Activated CD4-positive, alpha-beta T cell treated with anti-CD3 and anti-CD28 coated beads for 36 hours (primary cell): Measurements from ENCODE around the gene ETFBKMT. TPM values are rescaled to one million over a fixed set of nuclear protein-coding genes. Genes with fewer than 3 reads are reported as not detected.

Experiments used
- ATAC-seq: fragments of 200-7000 bp; cut with Tn5 transposase; one replicate; pipeline ENCODE4 v1.10.0; 2021; ENCODE audit warnings: mild to moderate bottlenecking, moderate library complexity
- CTCF ChIA-PET: fragments of 350-600 bp; sonication (Branson Sonifier 250); formaldehyde crosslinking; loops from one replicate; lab custom pipeline; 2021; ENCODE audit warnings: antibody characterized with exemption; lab: Charles Lee
- POLR2A ChIA-PET: fragments of 350-600 bp; sonication (Branson Sonifier 250); formaldehyde crosslinking; loops from one replicate; lab custom pipeline; 2021; ENCODE audit warnings: antibody characterized with exemption, inconsistent platforms; lab: Charles Lee
- DNase-seq: peaks from one replicate; pipeline ENCODE4 v3.0.0-alpha.2; 2020
- H3K27ac Mint-ChIP-seq: one replicate; pipeline ENCODE4 v1.8.0; 2021; ENCODE audit warnings: mixed read lengths
- H3K27me3 Mint-ChIP-seq: one replicate; pipeline ENCODE4 v1.8.0; 2021; ENCODE audit warnings: mixed read lengths
- H3K36me3 Mint-ChIP-seq: one replicate; pipeline ENCODE4 v1.8.0; 2021; ENCODE audit warnings: low read depth, mixed read lengths
- H3K4me1 Mint-ChIP-seq: one replicate; pipeline ENCODE4 v1.8.0; 2021; ENCODE audit warnings: mixed read lengths
- H3K4me3 Mint-ChIP-seq: one replicate; pipeline ENCODE4 v1.8.0; 2021; ENCODE audit warnings: mild to moderate bottlenecking, moderate library complexity, mixed read lengths
- H3K9me3 Mint-ChIP-seq: one replicate; pipeline ENCODE4 v1.8.0; 2021; ENCODE audit warnings: low read depth, mixed read lengths
- intact Hi-C, 2 experiments: fragments of 100-400 bp; cut with DNase I in 1 of 2; cut with micrococcal nuclease in 1 of 2; formaldehyde crosslinking; loops; one replicate each; pipeline versions ENCODE4 v1.14.2 to v1.15.1; 2022 to 2024; cut with DNase I, micrococcal nuclease
- total RNA-seq, 2 experiments: library from RNA; stranded (reverse); gene quantifications; one replicate each; pipeline ENCODE4 v1.2.3, GENCODE V29; 2021

Gene ETFBKMT
- total RNA-seq, 2 experiments from 2014 or later: 0.35 to 1.4 TPM

DNA sequence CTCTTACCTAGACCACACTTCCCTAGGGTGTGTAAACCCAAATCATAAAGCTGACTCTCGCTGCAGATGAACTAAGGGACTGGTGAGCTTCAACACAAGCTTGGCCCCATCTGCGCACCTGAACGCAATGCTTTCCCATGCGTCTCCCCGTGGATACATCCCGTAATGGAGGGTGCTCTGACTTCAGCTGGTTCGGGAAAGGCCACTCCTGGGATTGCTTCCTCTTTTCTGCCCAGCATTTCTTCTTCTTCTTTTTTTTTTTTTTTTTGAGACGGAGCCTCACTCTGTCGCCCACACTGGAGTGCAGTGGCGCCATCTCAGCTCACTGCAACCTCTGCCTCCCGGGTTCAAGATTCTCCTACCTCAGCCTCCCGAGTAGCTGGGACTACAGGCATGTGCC is 27.7 kb upstream of the ETFBKMT start:
- DNase-seq (no peak), ATAC-seq (no peak)
- Mint-ChIP-seq H3K4me3 (no peak overlapping the region), H3K9me3 (no peaks in the 10 kb centered on the region), H3K4me1 (peaks cover 5% of the 10 kb centered on the region), H3K36me3 (no peaks in the 10 kb centered on the region), H3K27ac (no peak overlapping the region), H3K27me3 (no peaks in the 10 kb centered on the region)
- intact Hi-C loops: loop anchor here in 1 of 2 experiments (10.0 kb wide), 1 partner anchor 517 kb away; no protein-coding TSS in a partner anchor
- ChIA-PET CTCF (interaction anchor here (0.6 to 0.7 kb wide), 2 partner anchors 152 to 180 kb away, joined by 3 read pairs; no protein-coding TSS in a partner anchor), POLR2A (no interaction called here)

DNA sequence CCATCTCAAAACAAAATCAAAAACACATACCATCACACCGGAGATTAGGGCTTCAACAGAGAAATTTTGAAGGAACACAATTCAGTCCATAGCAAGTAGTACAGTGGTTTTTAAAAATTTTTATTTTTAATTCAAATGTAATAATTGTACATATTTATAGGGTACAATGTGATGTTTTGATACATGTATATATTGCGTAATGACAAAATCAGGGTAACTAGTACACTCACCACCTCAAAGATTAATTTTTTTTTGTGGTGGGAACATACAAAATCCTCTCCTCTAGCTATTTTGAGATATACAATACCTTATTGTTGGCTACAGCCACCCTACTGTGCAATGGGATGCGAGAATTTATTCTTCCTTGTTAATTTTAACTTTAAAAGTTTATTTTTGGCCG is 26.0 kb upstream of the ETFBKMT start:
- Mint-ChIP-seq H3K36me3 (no peaks in the 10 kb centered on the region), H3K4me1 (peaks cover 5% of the 10 kb centered on the region), H3K4me3 (no peak overlapping the region), H3K9me3 (no peaks in the 10 kb centered on the region), H3K27me3 (no peaks in the 10 kb centered on the region), H3K27ac (no peak overlapping the region)
- ATAC-seq (no peak), DNase-seq (no peak)
- ChIA-PET CTCF (interaction anchor here (1.4 kb wide), 1 partner anchor 229 kb away, joined by 4 read pairs; no protein-coding TSS in a partner anchor), POLR2A (no interaction called here)
- intact Hi-C loops: loop anchor here in 1 of 2 experiments (10.0 kb wide), 1 partner anchor 519 kb away; no protein-coding TSS in a partner anchor

DNA sequence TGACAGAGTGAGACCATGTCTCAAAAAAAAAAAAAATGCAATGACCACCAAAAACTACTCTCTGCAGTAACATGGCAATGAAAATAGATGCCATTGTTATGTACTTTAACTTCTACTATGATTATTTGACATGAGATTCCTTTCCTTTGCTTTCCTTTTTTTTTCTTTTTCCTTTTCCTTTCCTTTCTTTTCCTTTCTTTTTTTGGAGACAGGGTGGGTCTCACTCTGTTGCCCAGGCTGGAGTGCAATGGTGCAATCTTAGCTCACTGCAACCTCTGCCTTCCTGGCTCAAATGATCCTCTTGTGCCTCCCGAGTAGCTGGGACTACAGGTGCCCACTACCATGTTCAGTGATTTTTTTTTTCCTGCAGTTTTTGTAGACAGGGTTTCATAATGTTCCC is 24.9 kb upstream of the ETFBKMT start:
- Mint-ChIP-seq H3K36me3 (no peaks in the 10 kb centered on the region), H3K27ac (no peak overlapping the region), H3K9me3 (no peaks in the 10 kb centered on the region), H3K27me3 (no peaks in the 10 kb centered on the region), H3K4me3 (no peak overlapping the region), H3K4me1 (peaks cover 5% of the 10 kb centered on the region)
- intact Hi-C loops: loop anchor here in 1 of 2 experiments (10.0 kb wide), 1 partner anchor 520 kb away; no protein-coding TSS in a partner anchor
- ChIA-PET CTCF (interaction anchor here (1.4 kb wide), 1 partner anchor 230 kb away, joined by 4 read pairs; no protein-coding TSS in a partner anchor), POLR2A (no interaction called here)
- ATAC-seq: no peak
- no peak for DNase-seq

DNA sequence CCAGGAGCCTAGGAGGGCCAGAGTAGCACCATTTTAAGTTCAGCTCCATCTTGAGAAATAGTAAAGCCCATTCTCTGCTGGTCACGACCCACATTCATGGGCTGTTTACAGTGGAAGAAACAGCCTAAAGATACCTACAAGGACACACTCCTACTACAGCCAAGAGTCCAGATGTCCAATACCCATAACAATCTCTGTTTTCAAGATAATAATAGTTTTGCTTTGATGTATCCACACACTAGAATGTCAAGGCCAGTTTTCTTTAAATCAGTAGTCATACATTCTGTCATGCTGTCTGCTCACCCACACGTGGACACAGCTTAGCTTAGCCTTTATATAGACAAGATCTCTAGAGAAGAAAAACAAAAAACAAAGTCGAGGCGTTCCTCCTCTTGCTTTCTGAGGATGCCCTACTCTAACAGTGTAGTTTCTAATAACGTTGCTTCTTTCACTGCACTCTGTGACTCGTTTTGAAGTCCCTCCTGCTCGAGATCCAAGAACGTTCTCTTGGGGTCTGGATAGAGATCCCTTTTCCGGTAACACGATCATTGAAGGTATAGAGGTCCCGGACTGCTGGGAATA is 17.9 kb upstream of the ETFBKMT start:
- CTCF ChIA-PET: interaction anchor here (1.6 kb wide), 1 partner anchor 11 kb away, joined by 6 read pairs; no protein-coding TSS in a partner anchor
- ATAC-seq: no peak
- no peak for DNase-seq
- POLR2A ChIA-PET: no interaction called here
- Mint-ChIP-seq H3K36me3 (no peaks in the 10 kb centered on the region), H3K4me3 (no peak overlapping the region), H3K4me1 (peaks cover 1% of the 10 kb centered on the region), H3K27me3 (no peaks in the 10 kb centered on the region), H3K9me3 (no peaks in the 10 kb centered on the region), H3K27ac (no peak overlapping the region)
- intact Hi-C loops: no loop called here

DNA sequence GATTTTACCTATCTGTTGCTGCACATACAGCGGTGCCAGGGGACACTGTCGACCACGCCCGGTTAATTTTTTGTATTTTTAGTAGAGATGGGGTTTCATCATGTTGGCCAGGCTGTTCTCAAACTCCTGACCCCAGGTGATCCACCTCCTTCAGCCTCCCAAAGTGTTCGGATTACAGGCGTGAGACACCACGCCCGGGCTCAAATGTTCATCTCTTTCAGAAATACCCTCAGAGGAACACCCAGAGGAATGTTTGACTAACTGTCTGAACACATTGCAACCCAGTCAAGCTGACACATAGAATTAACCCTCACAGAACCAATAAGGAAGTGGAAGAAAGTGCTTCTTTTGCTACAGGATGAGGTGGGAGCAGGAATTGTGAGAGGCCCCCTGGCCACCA is 15.0 kb upstream of the ETFBKMT start:
- H3K4me1 Mint-ChIP-seq: no peaks in the 10 kb centered on the region
- ChIA-PET CTCF (no interaction called here), POLR2A (no interaction called here)
- no peak overlapping the region for H3K4me3 Mint-ChIP-seq
- intact Hi-C loops: no loop called here
- H3K9me3 Mint-ChIP-seq: no peaks in the 10 kb centered on the region
- H3K36me3 Mint-ChIP-seq: no peaks in the 10 kb centered on the region
- H3K27me3 Mint-ChIP-seq: no peaks in the 10 kb centered on the region
- H3K27ac Mint-ChIP-seq: no peak overlapping the region
- DNase-seq: no peak
- ATAC-seq: no peak

DNA sequence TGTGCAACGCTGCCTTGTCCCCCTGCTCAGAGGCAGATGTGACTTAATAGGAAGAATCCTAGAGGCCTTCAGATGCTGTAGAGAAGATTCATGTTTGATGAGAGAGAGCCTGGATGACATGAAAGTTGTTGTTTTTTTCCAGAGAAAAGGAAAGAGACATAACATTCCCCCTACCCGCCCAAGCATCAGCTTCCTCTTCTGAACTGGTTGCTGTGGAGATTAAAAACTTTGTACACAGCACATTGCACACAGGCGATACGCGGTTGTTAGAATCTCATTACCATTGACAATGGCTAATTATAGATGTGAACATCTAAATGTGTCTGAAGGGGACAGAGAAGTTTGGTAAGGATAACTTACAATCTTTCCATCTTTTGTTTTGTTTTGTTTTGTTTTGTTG is 13.6 kb upstream of the ETFBKMT start:
- no peaks in the 10 kb centered on the region for H3K9me3 Mint-ChIP-seq
- no peaks in the 10 kb centered on the region for H3K27me3 Mint-ChIP-seq
- ATAC-seq (no peak), DNase-seq (no peak)
- H3K4me3 Mint-ChIP-seq: no peak overlapping the region
- H3K4me1 Mint-ChIP-seq: no peaks in the 10 kb centered on the region
- ChIA-PET CTCF (interaction anchor here (1.6 to 1.8 kb wide), 2 partner anchors 13 to 243 kb away, joined by 4 to 6 read pairs; partner anchors contain the start of gene ETFBKMT), POLR2A (no interaction called here)
- no peaks in the 10 kb centered on the region for H3K36me3 Mint-ChIP-seq
- intact Hi-C loops: no loop called here
- no peak overlapping the region for H3K27ac Mint-ChIP-seq

DNA sequence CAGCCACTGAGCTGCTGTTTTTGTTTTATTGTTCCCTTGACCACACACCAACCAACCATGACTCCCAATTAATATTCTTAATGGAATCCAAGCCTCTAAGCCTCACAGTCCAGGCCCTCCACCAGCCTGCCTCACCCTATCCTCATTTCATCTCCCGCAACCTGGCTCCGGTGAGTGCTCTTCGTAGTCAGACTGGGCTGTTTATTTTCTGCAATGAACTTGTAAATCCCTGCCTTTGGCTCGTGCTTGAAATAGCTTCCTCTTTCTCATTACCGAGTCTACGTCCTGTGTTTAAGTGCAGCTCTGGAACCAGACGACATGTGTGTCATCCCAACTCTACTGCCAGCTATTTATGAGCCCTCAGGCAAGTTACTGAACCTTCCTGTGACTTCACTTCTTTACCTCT is 12.4 kb upstream of the ETFBKMT start:
- H3K4me3 Mint-ChIP-seq: no peak overlapping the region
- no peaks in the 10 kb centered on the region for H3K27me3 Mint-ChIP-seq
- H3K4me1 Mint-ChIP-seq: no peaks in the 10 kb centered on the region
- ATAC-seq: no peak
- CTCF ChIA-PET: interaction anchor here (1.1 to 1.8 kb wide), 3 partner anchors 9 to 244 kb away, joined by 4 to 6 read pairs (median 4); partner anchors contain the start of gene ETFBKMT
- DNase-seq: no peak
- no peak overlapping the region for H3K27ac Mint-ChIP-seq
- POLR2A ChIA-PET: no interaction called here
- H3K36me3 Mint-ChIP-seq: no peaks in the 10 kb centered on the region
- intact Hi-C loops: no loop called here
- no peaks in the 10 kb centered on the region for H3K9me3 Mint-ChIP-seq

DNA sequence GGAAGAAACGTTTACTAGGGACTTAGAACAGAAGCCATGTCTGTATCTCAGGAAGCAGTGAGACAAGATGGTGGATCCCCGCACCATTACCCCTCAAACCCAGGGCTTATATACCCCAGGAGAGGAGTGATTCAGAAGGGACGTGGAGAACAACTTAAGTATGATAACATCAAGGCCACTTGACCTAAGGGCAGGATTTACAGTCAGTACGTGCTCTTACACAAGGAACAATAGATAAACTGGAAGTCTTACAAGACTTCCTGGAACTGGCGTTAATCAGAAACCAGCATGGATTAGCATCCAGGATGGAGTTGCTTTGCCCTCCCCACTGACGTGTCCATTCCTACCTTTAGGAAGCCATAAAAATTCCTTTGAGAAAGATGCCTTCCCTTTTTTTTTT is 8.6 kb upstream of the ETFBKMT start:
- Mint-ChIP-seq H3K9me3 (no peaks in the 10 kb centered on the region), H3K4me1 (peaks cover 11% of the 10 kb centered on the region), H3K27me3 (no peaks in the 10 kb centered on the region), H3K36me3 (no peaks in the 10 kb centered on the region), H3K4me3 (no peak overlapping the region), H3K27ac (no peak overlapping the region)
- POLR2A ChIA-PET: no interaction called here
- DNase-seq (no peak), ATAC-seq (no peak)
- CTCF ChIA-PET: interaction anchor here (1.5 kb wide), 1 partner anchor 399 kb away, joined by 3 read pairs; no protein-coding TSS in a partner anchor
- intact Hi-C loops: loop anchor here in 1 of 2 experiments (10.0 kb wide), 1 partner anchor 484 kb away; no protein-coding TSS in a partner anchor

DNA sequence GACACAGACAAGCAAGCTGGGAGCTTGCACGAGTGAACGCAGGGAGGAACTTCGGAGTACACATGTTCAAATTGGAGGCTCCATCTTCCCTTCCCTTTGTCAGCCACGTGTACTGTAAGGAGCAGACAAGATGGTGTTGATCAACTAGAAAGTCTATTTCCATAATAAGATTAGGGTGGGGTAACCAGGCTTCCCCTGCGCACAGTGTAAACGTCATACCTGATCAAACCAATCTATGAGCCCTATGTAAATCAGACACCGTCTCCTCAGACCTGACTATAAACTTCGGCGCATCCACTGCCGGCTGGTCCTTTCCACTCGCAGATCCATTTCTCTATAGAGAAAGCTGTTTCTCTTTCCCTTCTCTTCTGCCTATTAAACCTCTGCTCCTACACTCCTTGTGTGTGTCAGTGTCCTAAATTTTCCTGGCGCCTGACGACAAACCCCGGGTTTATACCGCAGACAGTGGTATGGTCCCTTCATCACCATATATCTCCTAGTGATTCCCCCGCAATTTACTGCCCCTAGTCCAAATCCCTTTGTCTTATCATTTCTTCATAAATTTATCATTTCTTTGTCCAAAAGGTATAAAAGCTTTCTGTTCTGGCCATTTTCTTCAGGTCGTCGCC is 7.5 kb upstream of the ETFBKMT start:
- no peak for ATAC-seq
- no peaks in the 10 kb centered on the region for H3K36me3 Mint-ChIP-seq
- intact Hi-C loops: loop anchor here (2.0 to 10.0 kb wide), 3 partner anchors 483 to 653 kb away; no protein-coding TSS in a partner anchor
- H3K27ac Mint-ChIP-seq: peak overlapping the region; percentile 47
- no peaks in the 10 kb centered on the region for H3K9me3 Mint-ChIP-seq
- CTCF ChIA-PET: interaction anchor here (0.9 to 3.3 kb wide), 12 partner anchors 11 to 660 kb away, joined by 3 to 23 read pairs (median 6); partner anchors contain the start of gene BICD1
- peaks cover 11% of the 10 kb centered on the region for H3K4me1 Mint-ChIP-seq
- no peak overlapping the region for H3K4me3 Mint-ChIP-seq
- POLR2A ChIA-PET: interaction anchor here (0.6 kb wide), 1 partner anchor 8 kb away, joined by 3 read pairs; no protein-coding TSS in a partner anchor
- no peaks in the 10 kb centered on the region for H3K27me3 Mint-ChIP-seq
- DNase-seq: no peak

DNA sequence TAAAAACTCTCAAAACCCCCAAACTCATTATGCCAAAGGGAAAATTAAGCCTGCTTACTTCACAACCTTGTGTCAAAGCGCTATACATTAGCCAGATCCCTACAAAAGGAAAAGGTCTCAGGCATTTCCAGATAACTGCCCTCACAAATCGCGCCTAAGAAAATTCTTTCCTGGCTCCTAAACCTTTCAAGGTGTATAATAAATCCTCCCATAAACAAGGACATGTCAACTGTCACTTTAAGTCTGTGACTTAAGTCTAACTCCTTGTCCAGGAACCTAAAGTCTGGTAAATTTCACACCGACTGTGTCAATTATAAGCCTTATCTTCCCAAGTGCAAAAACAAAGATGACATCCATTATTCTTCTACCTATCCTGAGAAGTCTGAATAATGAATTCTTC is 4.3 kb upstream of the ETFBKMT start:
- Mint-ChIP-seq H3K36me3 (no peaks in the 10 kb centered on the region), H3K9me3 (no peaks in the 10 kb centered on the region), H3K4me1 (peaks cover 19% of the 10 kb centered on the region), H3K27ac (no peak overlapping the region), H3K4me3 (no peak overlapping the region), H3K27me3 (no peaks in the 10 kb centered on the region)
- ATAC-seq (no peak), DNase-seq (no peak)
- ChIA-PET CTCF (no interaction called here), POLR2A (no interaction called here)
- intact Hi-C loops: loop anchor here in 1 of 2 experiments (5.0 to 10.0 kb wide), 2 partner anchors 480 to 1097 kb away; no protein-coding TSS in a partner anchor

DNA sequence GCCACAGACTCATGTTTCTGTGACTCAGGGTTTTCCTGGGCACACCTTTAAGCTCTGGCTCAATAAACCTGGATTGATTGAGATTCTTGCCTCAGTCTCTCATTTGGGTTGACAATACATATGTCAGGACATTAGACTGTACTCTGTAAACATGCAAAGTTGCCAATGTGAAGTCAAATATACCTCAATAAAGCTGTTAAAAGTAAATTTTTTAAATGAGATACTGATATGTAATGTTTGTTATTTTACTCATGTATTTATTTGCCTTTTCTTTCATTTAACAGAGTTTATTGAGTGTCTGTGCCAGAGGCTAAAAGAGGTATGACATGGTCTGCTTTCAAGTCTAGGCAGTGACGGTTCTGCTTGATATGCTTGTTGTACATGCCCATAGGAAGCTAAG is 3.7 kb upstream of the ETFBKMT start:
- ATAC-seq: no peak
- H3K4me1 Mint-ChIP-seq: peaks cover 20% of the 10 kb centered on the region
- no peak overlapping the region for H3K27ac Mint-ChIP-seq
- no peaks in the 10 kb centered on the region for H3K27me3 Mint-ChIP-seq
- DNase-seq: no peak
- no peaks in the 10 kb centered on the region for H3K36me3 Mint-ChIP-seq
- H3K4me3 Mint-ChIP-seq: no peak overlapping the region
- ChIA-PET CTCF (interaction anchor here (1.0 to 1.6 kb wide), 3 partner anchors 9 to 405 kb away, joined by 3 to 6 read pairs (median 4); no protein-coding TSS in a partner anchor), POLR2A (no interaction called here)
- intact Hi-C loops: loop anchor here in 1 of 2 experiments (5.0 to 10.0 kb wide), 2 partner anchors 479 to 1097 kb away; no protein-coding TSS in a partner anchor
- no peaks in the 10 kb centered on the region for H3K9me3 Mint-ChIP-seq
